HG02973 (cell line): ENCODE data around the gene DTD2.
"Not testable (repeated sequence)": the region's sequence is repeated elsewhere in the genome, so short reads cannot be mapped to it uniquely, and the experiment has no call there.

Experiments
- ATAC-seq: cut with Tn5 transposase; IDR thresholded peaks from one replicate; pipeline ENCODE4 v1.9.1; 2021; ENCODE audit warnings: moderate library complexity; ENCODE audit not compliant: unreplicated experiment

The DTD2 gene

GRCh38 chr14:31456841-31457664 lies at the start of gene DTD2:
Gene DTD2 (minus strand): TSS chr14:31457506. CDS start chr14:31457393, 113 bp downstream.
- peak; percentile 97 for ATAC-seq

GRCh38 chr14:31505411-31505810 lies 48.1 kb upstream of the DTD2 start:
- no peak for ATAC-seq

GRCh38 chr14:31501870-31502269 lies 44.6 kb upstream of the DTD2 start:
- no peak for ATAC-seq

GRCh38 chr14:31492759-31493498 lies 35.6 kb upstream of the DTD2 start:
- no peak for ATAC-seq

- ATAC-seq: no peak
Measured at GRCh38 chr14:31489691-31490090, 32.4 kb upstream of the DTD2 start.

- ATAC-seq: no peak
Measured at GRCh38 chr14:31487886-31488285, 30.6 kb upstream of the DTD2 start, which contains the start of gene GPR33. Gene GPR33 (minus strand): TSS chr14:31488039. CDS start chr14:31483965, 4,074 bp downstream.

GRCh38 chr14:31486764-31487163 lies 29.5 kb upstream of the DTD2 start:
- ATAC-seq: no peak

GRCh38 chr14:31484754-31485153 lies 27.4 kb upstream of the DTD2 start:
- ATAC-seq: no peak

- ATAC-seq: no peak
Measured at GRCh38 chr14:31480156-31480555, 22.9 kb upstream of the DTD2 start.

- no peak for ATAC-seq
Measured at GRCh38 chr14:31479027-31479426, 21.7 kb upstream of the DTD2 start.

GRCh38 chr14:31477248-31477647 lies 19.9 kb upstream of the DTD2 start:
- no peak for ATAC-seq

- ATAC-seq: no peak
Measured at GRCh38 chr14:31476131-31476866, 19.0 kb upstream of the DTD2 start.

- no peak for ATAC-seq
Measured at GRCh38 chr14:31466554-31466953, 9.2 kb upstream of the DTD2 start.

GRCh38 chr14:31465111-31465510 lies 7.8 kb upstream of the DTD2 start:
- no peak for ATAC-seq

GRCh38 chr14:31462450-31462849 lies 5.1 kb upstream of the DTD2 start:
- ATAC-seq: not testable (repeated sequence)

GRCh38 chr14:31461545-31461944 lies 4.2 kb upstream of the DTD2 start:
- ATAC-seq: no peak

- no peak for ATAC-seq
Measured at GRCh38 chr14:31457665-31458659, 656 bp upstream of the DTD2 start.

GRCh38 chr14:31449971-31450610 lies 7.2 kb downstream of the DTD2 start:
- ATAC-seq: no peak

- ATAC-seq: no peak
Measured at GRCh38 chr14:31449136-31449535, 8.2 kb downstream of the DTD2 start.

GRCh38 chr14:31445703-31446102 lies 11.6 kb downstream of the DTD2 start:
- no peak for ATAC-seq
